GM18861 (cell line): ENCODE results near the gene OXCT2.

Source experiments
- ATAC-seq: cut with Tn5 transposase; IDR thresholded peaks from one replicate; pipeline ENCODE4 v1.9.1; 2021; ENCODE audit not compliant: unreplicated experiment

The OXCT2 gene

DNA sequence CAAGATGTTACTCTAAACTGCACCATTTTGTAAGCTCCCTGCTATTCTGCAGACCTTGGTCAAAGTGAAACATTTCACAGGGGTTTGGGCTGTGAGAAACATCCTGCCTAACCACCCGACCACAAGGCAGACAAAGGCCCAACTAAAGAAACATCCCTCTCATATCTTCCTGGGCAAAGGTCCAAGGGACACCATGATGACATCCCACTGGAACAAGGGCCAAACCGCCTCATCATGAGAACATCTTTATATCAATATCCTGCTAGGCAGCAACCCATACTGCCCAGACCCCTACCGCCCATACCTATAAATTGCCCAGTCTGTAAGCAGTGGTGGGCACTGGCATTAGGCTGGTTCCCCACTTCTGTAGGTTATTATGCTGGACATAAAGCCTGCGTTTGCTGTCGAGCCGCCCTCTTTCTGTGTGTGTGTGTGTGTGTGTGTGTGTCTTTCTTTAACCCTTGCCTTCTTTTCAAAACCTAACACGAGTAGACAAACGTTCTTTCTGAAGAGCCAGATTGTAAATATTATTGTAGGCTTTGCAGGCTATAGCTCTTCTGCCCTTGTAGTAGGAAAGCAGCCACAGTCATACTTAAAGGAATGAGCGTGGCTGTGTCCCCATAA, 33.5 kb downstream of the OXCT2 start:
- no peak for ATAC-seq

- no peak for ATAC-seq
Observed at GRCh38 chr1:39735731-39736130, 35.4 kb downstream of the OXCT2 start.

DNA sequence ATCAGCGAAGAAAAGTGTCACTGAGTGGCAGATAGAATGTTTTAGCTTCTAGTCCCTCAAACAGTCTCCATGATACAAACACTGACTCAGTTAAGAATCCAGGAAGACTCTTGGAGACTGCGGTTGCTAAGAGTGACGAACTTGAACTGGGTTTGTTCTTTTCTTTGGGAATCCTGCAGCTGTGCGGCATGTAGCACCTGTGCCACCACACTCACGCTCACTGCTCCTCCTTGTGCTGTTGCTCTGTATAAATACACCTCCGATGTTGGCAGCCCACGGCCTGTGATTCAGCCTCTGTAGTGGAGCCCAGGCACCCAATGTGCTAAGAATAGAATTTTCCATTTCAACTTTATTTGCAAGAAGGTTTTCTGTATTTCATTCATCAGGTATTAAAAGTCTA, 38.0 kb downstream of the OXCT2 start:
- no peak for ATAC-seq

DNA sequence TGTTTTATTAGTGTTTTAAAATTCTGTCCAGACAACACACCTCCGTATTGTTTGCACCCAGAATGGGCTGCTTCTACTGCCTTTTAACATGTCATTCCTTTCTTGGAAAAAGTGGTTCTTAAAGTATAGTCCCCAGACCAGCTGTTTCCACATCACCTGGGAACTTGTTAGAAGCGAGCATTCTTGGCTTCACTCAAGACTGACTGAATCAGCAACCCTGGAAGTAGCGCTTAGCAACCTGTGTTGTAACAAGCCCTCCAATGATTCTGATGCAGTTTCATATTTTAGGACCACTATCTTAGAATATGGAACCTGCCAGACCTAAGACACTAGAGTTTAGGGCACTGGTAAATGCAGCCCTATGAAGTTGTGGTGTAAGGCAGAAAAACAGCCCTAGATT, 38.4 kb downstream of the OXCT2 start:
- ATAC-seq = no peak

DNA sequence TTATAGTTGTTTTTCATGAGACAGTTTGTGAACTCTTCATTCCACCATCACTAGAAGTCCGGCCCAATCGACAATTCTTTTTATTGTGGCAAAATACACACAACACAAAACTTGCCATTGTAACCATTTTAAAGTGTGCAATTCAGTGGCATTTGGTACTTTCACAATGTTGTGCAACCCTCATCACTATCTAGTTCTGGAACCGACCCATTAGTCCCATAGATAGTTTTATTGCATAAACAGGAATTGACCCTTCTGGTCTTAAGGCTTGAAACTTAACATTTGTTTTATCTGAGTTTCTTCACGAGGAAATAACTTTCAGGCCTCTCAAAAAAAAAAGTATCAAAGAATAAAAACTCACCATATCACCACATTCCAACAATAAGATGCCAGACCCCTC, 41.3 kb downstream of the OXCT2 start:
- no peak for ATAC-seq

GRCh38 chr1:39729030-39729429, 42.1 kb downstream of the OXCT2 start:
- no peak for ATAC-seq

GRCh38 chr1:39727932-39728317, 43.2 kb downstream of the OXCT2 start:
- no peak for ATAC-seq

- peak; percentile 69 for ATAC-seq
Observed at GRCh38 chr1:39727221-39727931, 43.8 kb downstream of the OXCT2 start.

DNA sequence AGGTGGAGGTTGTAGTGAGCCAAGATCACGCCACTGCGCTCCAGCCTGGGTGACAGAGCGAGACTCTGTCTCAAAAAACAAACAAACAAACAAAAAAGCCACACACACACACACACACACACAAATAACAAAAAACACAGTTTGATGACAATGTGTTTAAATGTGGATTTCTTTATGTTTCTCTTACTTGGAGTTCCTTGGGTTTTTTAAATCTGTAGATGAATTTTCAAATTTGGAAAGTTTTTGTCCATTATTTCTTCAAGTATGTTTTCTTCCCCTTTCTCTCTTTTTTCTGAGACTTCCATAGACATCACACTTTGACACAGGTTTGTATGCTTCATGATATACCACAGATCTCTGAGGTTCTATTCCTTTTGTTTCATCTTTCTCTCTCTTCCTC, 44.5 kb downstream of the OXCT2 start:
- ATAC-seq = no peak

DNA sequence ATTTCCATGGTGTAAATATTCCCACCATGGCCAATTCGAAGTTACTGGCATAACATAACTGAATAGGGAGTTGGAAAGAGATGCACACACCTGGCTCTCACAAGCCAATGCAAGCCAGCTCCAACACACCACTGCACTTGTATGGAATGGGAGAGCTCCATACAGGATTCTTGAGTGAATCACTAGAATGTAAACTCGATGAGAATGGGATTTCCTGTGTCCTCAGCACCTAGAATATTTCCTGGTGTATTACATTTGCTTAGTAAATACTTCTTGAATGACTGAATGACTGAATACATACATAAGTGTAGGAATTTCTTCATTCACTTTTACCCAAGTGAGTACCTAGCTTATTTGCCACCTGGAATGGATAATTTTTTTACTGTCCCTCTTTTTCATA, 48.7 kb downstream of the OXCT2 start:
- ATAC-seq = no peak

DNA sequence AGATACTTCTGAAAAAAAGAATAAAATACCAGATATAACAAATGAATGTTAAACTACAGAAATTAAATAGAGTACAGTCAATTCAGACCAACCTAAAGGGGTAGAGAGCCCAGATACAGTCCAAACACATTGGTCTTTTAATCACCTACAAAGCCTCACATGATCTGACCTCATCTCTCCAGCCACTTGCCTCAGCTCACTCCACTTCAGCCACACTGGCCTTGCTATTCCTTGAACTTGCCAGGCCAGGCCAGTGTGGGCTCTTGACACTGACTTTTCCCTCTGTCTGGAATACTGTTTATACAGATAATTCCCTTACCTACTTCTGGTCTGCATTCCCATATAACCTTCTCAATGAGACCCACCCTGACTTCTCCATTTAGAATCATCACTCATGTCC, 49.5 kb downstream of the OXCT2 start:
- ATAC-seq = no peak

DNA sequence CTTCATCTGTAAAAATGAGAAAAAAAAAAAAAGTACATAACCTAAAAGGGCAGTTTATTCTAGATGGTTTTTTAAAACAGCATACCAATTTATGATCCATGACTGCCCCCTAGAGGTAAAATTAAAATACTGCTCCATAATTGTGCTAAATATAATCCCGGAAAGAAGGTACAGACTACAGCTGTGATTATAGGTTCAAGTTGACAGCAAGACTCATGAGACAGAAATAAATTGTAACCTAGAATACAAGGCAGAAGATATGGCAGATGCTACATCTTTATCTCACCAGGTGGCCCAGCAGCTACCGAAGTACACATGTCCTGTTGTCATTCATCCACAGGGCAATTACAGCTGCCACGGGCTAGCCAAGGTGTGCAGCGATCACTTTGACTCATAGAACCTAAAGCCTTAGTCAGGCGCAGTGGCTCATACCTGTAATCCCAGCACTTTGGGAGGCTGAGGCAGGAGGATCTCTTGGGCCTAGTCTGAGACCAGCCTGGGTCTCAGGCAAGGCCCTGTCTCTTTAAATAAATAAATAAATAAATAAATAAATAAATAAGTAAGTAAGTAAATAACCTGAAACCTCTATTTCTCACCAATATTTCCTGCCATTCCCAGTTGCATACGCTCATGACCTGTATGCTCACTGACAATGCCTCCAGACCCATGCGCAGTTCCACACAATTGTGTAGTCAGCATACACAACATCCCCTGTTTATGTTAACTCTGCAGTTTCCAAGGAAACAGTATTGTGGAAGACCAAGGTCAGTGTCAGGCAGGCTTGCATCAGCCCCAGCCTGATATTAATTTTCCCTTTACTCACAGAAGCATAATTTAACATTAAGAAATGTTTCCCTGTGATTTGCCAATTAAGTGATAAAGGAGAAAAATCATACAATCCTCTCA, 50.8 kb downstream of the OXCT2 start:
- no peak for ATAC-seq
